Body of pancreas (tissue), 4 donors: ENCODE results near the gene ATXN1.

Experiments used
- CTCF ChIP-seq, 7 experiments: fragments of 450-650 bp in 4 of 7; fragments of 200-600 bp in 3 of 7; sonication (generic) in 3 of 7; IDR thresholded peaks; one replicate each; pipeline ENCODE4 v1.5.1; 2016 to 2019; ENCODE audit warnings: antibody characterized with exemption in 7 of 7
- POLR2A ChIP-seq, 3 donors: fragments of 450-650 bp; IDR thresholded peaks; one replicate each; pipeline ENCODE4 v1.6.1; 2016; ENCODE audit warnings: antibody characterized with exemption in 3 of 3, mild to moderate bottlenecking in 2 of 3

DNA sequence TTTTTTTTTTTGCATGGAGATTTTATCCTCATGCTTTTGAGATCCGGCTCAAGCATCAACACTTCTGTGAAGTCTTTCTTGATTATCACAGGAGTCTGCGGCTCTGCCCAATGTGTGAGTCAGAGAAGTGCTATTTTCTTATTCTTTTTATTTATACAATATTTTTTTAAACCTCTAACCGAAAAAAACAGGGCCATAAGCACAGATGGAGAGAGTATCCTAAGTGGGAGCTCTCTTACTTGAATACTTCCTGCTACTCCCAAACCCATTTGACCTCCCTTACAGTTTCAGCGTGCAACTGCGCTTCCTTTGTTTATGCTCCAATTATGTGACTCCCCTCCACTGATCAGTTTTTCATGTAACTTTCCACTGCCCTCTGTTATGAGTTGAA is 8.7 kb upstream of the ATXN1 start:
- TF ChIP-seq POLR2A (IDR thresholded peaks at IDR 0.05) (no peak), CTCF (IDR thresholded peaks at IDR 0.05) (no peak)
